ENCODE data around the gene HADH.
"Not testable (repeated sequence)": the region's sequence is repeated elsewhere in the genome, so short reads cannot be mapped to it uniquely, and the experiment has no call there.

HADH gene

DNA sequence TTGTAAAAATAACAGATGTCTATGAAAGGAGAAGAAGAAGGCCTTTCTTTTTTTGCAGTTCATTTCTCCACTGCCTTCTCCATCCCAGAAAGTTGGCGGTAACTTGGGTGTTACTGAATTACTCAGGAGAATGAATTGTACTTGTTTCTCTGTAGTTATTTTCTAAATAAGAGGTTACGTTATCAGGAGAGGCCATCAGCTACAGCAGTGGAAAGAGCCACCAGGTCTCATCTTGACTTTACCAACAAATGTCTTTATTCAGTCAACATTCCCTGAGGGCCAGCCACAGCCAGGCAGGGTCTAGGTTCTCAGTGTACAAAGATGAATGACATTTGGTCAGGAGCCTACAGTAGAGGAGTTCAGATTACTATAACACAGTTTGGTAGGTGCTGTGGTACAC, 8.1 kb downstream of the HADH start:
- Histone ChIP-seq H3K9ac (ENCODE audit: low read depth, low read length) (no peak overlapping the region), H3K36me3 (ENCODE audit: insufficient read depth, low read depth, low read length) (peaks cover 28% of the 10 kb centered on the region), H3K4me1 (ENCODE audit: insufficient read depth, low read length) (peaks cover 8% of the 10 kb centered on the region; the same call in 1 of the 2 replicates), H3K27me3 (ENCODE audit: insufficient read depth, low read length) (no peaks in the 10 kb centered on the region), H3K4me3 (ENCODE audit: low read length) (no peak overlapping the region), H3K9me3 (ENCODE audit: insufficient read depth, low read depth, low read length) (peaks cover 5% of the 10 kb centered on the region; the same call in 1 of the 2 replicates), H3K27ac (ENCODE audit: low read length) (no peak overlapping the region)

DNA sequence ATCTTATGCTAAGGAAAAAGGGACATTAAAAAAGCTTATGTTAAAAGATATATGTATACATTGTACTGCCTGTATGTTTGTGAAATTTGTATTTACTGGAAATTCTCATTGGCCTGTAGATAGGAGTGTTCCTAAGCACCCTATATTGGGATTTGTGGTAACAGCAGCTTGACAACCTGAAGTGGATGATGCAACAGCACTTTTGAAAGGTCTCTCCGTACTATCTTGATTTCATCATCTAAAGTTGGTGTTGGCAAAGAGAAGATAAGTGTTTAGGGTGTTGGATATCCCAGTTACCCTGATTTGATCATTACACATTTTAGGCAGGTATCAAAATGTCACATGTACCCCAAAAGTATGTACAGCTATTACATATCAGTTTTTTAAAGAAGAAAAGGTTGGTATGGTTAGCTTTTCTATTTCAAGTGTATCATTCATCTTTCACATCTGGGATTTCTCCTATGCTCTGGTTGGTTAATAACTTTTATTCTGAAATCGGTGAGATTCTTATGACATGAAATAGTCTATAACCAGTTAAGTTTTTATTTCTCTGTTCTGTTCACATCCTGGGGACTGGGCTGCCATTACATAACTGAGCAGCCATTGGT, 10.3 kb downstream of the HADH start:
- no peak overlapping the region for H3K27ac ChIP-seq (ENCODE audit: low read length)
- H3K27me3 ChIP-seq (ENCODE audit: insufficient read depth, low read length): no peaks in the 10 kb centered on the region
- peaks cover 5% of the 10 kb centered on the region for H3K9me3 ChIP-seq (ENCODE audit: insufficient read depth, low read depth, low read length)
- no peak overlapping the region for H3K9ac ChIP-seq (ENCODE audit: low read depth, low read length)
- H3K4me1 ChIP-seq (ENCODE audit: insufficient read depth, low read length): peaks cover 10% of the 10 kb centered on the region; the same call in 1 of the 2 replicates
- H3K4me3 ChIP-seq (ENCODE audit: low read length): no peak overlapping the region
- peaks cover 28% of the 10 kb centered on the region for H3K36me3 ChIP-seq (ENCODE audit: insufficient read depth, low read depth, low read length)

DNA sequence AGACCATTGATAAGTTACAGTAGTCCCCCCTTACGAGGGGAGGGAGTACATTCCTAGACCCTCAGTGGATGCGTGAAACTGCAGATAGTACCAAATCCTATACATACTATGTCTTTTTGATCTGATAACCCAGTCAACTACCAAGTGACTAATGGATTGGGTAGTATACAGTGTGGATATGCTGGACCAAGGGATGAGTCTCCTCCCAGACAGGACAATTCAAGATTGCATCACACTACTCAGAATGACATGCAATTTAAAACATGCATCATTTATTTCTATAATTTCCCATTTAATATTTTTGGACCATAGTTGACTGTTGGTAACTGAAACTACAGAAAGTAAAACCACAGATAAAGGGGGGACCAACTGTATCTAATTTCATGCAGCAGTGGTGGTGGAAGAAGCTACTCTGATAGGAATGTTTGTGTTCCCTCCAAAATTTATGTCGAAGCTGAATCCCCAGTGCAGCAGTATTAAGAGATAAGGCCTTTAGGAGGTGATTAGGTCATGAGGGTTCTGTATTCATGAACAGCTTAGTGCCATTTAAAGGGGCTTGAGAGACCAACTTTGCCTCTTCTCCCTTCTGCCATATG, 11.9 kb downstream of the HADH start:
- Histone ChIP-seq H3K4me1 (ENCODE audit: insufficient read depth, low read length) (peaks cover 10% of the 10 kb centered on the region; the same call in 1 of the 2 replicates), H3K4me3 (ENCODE audit: low read length) (no peak overlapping the region), H3K27me3 (ENCODE audit: insufficient read depth, low read length) (no peaks in the 10 kb centered on the region), H3K27ac (ENCODE audit: low read length) (no peak overlapping the region), H3K9ac (ENCODE audit: low read depth, low read length) (no peak overlapping the region), H3K9me3 (ENCODE audit: insufficient read depth, low read depth, low read length) (peaks cover 5% of the 10 kb centered on the region), H3K36me3 (ENCODE audit: insufficient read depth, low read depth, low read length) (peaks cover 20% of the 10 kb centered on the region)

DNA sequence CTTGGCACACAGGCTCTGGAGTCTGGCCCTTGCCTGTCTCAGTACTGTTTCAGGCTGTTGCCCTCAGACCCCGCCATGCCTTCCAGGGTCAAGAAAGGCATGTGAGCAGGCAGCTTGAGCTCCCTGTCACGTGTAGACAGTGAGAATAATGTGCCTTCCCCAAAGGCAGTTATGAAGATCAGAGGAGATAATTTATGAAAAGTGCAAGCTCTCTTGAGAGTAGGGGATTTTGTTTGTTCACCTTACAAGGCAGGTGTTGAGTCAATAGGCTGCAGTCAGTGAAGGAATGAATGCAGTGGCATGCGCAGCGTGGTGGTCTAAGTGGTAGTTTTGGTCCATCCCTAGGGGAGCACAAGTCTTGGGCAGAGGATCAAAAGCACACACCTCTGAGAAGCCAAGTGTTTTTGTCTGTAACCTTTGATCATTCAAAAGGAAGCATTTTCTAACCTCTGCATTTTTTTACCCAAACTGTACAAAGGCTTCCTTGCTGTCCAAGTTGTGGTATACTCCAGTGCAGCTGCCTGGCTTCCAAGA, 14.4 kb downstream of the HADH start:
- Histone ChIP-seq H3K27me3 (ENCODE audit: insufficient read depth, low read length) (no peaks in the 10 kb centered on the region), H3K9me3 (ENCODE audit: insufficient read depth, low read depth, low read length) (peaks cover 5% of the 10 kb centered on the region), H3K4me3 (ENCODE audit: low read length) (no peak overlapping the region), H3K4me1 (ENCODE audit: insufficient read depth, low read length) (peaks cover 10% of the 10 kb centered on the region; the same call in 1 of the 2 replicates), H3K9ac (ENCODE audit: low read depth, low read length) (no peak overlapping the region), H3K36me3 (ENCODE audit: insufficient read depth, low read depth, low read length) (peaks cover 12% of the 10 kb centered on the region), H3K27ac (ENCODE audit: low read length) (no peak overlapping the region)

DNA sequence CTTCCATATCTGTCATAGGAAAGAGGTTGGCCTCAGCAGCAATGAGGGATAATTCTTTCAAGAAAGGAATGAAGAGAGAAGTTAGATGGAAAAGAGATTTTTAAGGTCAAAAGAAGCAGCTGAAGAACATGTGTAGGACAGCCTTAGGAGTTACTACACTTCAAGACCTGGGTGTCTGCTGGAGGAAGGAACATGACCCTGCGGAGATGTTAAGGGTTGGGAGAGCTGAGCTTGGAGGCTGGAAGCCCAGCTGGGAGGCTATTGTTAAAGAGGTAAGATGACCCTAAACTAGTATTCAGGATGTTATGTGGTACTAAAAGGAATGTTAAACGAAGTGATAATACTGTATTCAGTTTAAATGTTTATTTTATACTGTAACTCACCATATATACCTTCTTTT, 15.0 kb downstream of the HADH start:
- Histone ChIP-seq H3K9ac (ENCODE audit: low read depth, low read length) (no peak overlapping the region), H3K4me3 (ENCODE audit: low read length) (no peak overlapping the region), H3K4me1 (ENCODE audit: insufficient read depth, low read length) (peaks cover 10% of the 10 kb centered on the region; the same call in 1 of the 2 replicates), H3K36me3 (ENCODE audit: insufficient read depth, low read depth, low read length) (peaks cover 12% of the 10 kb centered on the region), H3K27me3 (ENCODE audit: insufficient read depth, low read length) (no peaks in the 10 kb centered on the region), H3K27ac (ENCODE audit: low read length) (no peak overlapping the region), H3K9me3 (ENCODE audit: insufficient read depth, low read depth, low read length) (peaks cover 5% of the 10 kb centered on the region)

DNA sequence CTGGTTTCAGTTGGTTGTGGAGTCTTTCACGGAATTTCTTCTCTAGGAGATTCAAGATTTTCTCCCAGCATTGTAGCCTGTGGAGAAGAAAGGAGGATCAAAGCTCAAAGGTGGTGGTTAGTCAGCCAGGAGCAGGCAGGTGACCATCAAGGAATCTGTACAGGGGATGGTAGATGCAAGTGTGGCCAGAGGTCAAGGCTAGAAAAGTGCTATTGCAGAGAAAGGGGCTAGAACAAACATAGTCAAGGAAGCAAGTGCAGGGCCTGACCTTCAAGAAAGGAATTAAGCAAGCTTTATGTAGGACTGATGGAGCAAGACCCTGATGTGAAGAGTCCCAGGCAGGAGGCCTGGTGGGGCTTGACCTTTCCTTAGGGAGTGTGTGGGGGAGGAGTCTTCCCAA, 16.1 kb downstream of the HADH start:
- H3K4me1 ChIP-seq (ENCODE audit: insufficient read depth, low read length): peaks cover 10% of the 10 kb centered on the region; the same call in 1 of the 2 replicates
- H3K9ac ChIP-seq (ENCODE audit: low read depth, low read length): no peak overlapping the region

DNA sequence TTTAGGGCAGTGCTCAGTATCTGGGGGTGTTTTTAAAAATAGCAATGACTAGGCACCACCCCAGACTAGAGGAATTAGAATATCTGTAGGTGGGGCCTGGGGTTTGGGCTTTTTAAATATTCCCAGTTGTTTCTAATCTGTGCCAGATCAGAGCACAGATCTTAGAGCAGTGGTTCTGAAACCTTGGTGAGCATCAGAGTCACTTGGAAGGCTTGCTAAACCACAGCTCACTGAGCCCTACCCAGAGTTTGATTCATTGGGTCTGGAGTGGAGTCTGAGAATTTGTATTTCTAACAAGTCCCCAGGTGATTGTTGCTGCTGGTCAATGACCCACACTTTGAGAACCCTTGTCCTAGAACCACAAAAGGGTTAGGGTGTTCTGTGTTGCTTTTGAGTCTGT, 16.7 kb downstream of the HADH start:
- no peak overlapping the region for H3K4me3 ChIP-seq (ENCODE audit: low read length)
- no peak overlapping the region for H3K9ac ChIP-seq (ENCODE audit: low read depth, low read length)
- no peak overlapping the region for H3K27ac ChIP-seq (ENCODE audit: low read length)
- peaks cover 19% of the 10 kb centered on the region for H3K36me3 ChIP-seq (ENCODE audit: insufficient read depth, low read depth, low read length)
- peaks cover 10% of the 10 kb centered on the region; the same call in 1 of the 2 replicates for H3K4me1 ChIP-seq (ENCODE audit: insufficient read depth, low read length)
- H3K9me3 ChIP-seq (ENCODE audit: insufficient read depth, low read depth, low read length): peaks cover 5% of the 10 kb centered on the region
- H3K27me3 ChIP-seq (ENCODE audit: insufficient read depth, low read length): no peaks in the 10 kb centered on the region

More for the DNA sequence above, 16.1 kb downstream of the HADH start:
- Histone ChIP-seq H3K27me3 (ENCODE audit: insufficient read depth, low read length) (no peaks in the 10 kb centered on the region), H3K36me3 (ENCODE audit: insufficient read depth, low read depth, low read length) (peaks cover 14% of the 10 kb centered on the region), H3K27ac (ENCODE audit: low read length) (no peak overlapping the region), H3K9me3 (ENCODE audit: insufficient read depth, low read depth, low read length) (peaks cover 5% of the 10 kb centered on the region), H3K4me3 (ENCODE audit: low read length) (no peak overlapping the region)

DNA sequence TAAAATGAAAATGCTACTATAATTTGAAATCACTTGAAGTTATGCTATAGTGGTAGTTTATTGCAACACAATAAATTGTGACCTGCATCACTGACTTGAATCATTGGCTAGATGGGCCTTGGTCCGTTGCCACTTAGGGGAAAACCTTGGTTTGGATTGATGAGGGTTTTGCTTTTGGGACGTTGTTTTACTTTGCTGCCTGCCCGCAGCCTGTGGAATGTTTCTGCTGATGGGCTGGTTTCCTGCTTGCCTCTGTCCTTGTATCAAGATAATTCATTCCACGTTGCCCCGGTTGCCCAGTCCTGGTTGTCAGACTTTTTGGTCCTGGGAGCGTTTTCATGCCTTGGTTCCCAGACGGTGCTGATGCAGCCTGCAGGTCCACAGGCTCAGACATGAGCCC, 18.3 kb downstream of the HADH start:
- Histone ChIP-seq H3K36me3 (ENCODE audit: insufficient read depth, low read depth, low read length) (peaks cover 28% of the 10 kb centered on the region), H3K4me3 (ENCODE audit: low read length) (no peak overlapping the region), H3K27me3 (ENCODE audit: insufficient read depth, low read length) (no peaks in the 10 kb centered on the region), H3K27ac (ENCODE audit: low read length) (no peak overlapping the region), H3K9me3 (ENCODE audit: insufficient read depth, low read depth, low read length) (no peaks in the 10 kb centered on the region; the same call in 1 of the 2 replicates), H3K9ac (ENCODE audit: low read depth, low read length) (no peak overlapping the region), H3K4me1 (ENCODE audit: insufficient read depth, low read length) (peaks cover 10% of the 10 kb centered on the region; the same call in 1 of the 2 replicates)

DNA sequence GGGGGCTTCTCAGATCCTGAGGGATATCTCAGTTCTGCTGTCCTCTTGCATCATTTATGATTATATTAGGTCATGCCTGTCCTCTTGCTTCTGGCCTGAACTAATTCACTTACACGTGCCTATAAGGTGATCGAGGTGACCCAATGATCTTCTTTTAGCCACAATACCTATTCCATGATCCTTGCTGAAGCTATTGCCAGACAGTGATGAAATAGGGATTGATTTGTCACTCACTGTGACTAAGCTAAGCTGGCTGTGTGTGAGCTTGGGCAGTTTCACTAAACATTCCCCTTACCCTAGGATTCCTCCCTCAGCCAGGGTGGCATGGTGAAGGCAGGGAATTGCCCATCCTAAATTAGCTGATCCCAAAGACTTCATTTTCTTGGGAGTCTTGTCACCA, 19.0 kb downstream of the HADH start:
- no peak overlapping the region for H3K27ac ChIP-seq (ENCODE audit: low read length)
- no peak overlapping the region for H3K9ac ChIP-seq (ENCODE audit: low read depth, low read length)
- H3K4me3 ChIP-seq (ENCODE audit: low read length): no peak overlapping the region
- H3K4me1 ChIP-seq (ENCODE audit: insufficient read depth, low read length): peaks cover 10% of the 10 kb centered on the region; the same call in 1 of the 2 replicates
- H3K9me3 ChIP-seq (ENCODE audit: insufficient read depth, low read depth, low read length): no peaks in the 10 kb centered on the region
- no peaks in the 10 kb centered on the region for H3K27me3 ChIP-seq (ENCODE audit: insufficient read depth, low read length)
- peaks cover 28% of the 10 kb centered on the region for H3K36me3 ChIP-seq (ENCODE audit: insufficient read depth, low read depth, low read length)

DNA sequence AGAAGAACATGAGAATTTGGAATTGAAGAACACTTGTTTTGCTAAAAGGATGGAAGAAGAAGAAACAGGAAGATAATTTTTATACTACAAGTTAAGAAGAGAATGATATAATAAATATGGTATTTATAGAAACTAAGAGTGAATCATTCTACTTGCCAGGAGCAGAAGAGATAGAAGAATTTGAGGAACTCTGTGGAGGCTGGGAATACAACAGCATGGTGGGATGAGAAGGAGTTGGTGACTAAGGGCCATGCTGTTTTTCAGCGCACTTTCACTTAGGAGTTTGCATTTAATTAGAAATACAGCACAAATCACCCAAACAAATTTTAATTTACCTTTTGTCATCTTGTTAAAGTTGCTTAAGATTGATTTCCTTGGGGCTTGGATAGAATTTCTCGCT, 20.5 kb downstream of the HADH start:
- Histone ChIP-seq H3K4me1 (ENCODE audit: insufficient read depth, low read length) (no peaks in the 10 kb centered on the region; the same call in 1 of the 2 replicates), H3K27me3 (ENCODE audit: insufficient read depth, low read length) (no peaks in the 10 kb centered on the region), H3K4me3 (ENCODE audit: low read length) (no peak overlapping the region), H3K36me3 (ENCODE audit: insufficient read depth, low read depth, low read length) (peaks cover 35% of the 10 kb centered on the region), H3K27ac (ENCODE audit: low read length) (no peak overlapping the region), H3K9me3 (ENCODE audit: insufficient read depth, low read depth, low read length) (no peaks in the 10 kb centered on the region), H3K9ac (ENCODE audit: low read depth, low read length) (no peak overlapping the region)

DNA sequence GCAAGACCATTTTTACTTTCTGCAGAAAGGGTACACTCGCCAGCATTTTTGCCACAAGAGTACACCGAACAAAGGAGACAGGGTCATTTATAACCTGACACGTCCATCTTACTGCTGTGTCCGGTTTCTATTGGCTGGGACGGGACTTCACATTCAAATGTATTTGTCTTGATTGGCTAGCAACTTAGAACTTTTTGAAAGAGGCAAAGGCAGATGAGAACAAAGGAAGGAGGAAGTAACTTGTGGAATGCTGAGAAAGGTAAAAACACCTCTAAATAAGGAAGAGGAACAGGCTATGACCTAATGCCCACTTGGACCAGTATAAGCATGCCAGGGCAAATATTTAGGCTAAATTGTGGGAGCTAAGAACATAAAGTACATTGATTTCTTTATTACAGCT, 22.7 kb downstream of the HADH start:
- not testable (repeated sequence) for H3K27me3 ChIP-seq (ENCODE audit: insufficient read depth, low read length); H3K4me3 ChIP-seq (ENCODE audit: low read length); H3K4me1 ChIP-seq (ENCODE audit: insufficient read depth, low read length); H3K9ac ChIP-seq (ENCODE audit: low read depth, low read length); H3K9me3 ChIP-seq (ENCODE audit: insufficient read depth, low read depth, low read length); H3K27ac ChIP-seq (ENCODE audit: low read length)
- peaks cover 54% of the 10 kb centered on the region for H3K36me3 ChIP-seq (ENCODE audit: insufficient read depth, low read depth, low read length)

DNA sequence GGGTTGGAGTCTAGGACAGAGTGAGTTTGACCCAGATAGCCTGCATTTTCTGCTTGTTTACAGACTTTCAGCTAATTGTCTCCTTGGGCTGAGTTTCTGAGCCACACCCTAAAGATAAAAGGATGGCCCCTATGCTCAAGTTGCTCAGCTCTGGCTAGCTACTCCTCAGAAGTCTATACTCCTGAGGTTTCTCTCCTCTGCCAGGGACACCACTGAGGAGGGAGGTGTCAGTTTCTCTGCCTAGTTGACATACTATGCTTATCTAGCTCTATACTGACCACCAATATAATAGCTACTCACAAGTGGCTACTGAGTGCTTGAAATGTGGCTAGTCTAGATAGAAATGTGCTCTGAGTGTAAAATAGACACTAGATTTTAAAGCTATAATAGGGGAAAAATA, 23.6 kb downstream of the HADH start:
- H3K36me3 ChIP-seq (ENCODE audit: insufficient read depth, low read depth, low read length): peaks cover 54% of the 10 kb centered on the region
- no peaks in the 10 kb centered on the region for H3K9me3 ChIP-seq (ENCODE audit: insufficient read depth, low read depth, low read length)
- no peak overlapping the region for H3K4me3 ChIP-seq (ENCODE audit: low read length)
- no peak overlapping the region for H3K9ac ChIP-seq (ENCODE audit: low read depth, low read length)
- no peaks in the 10 kb centered on the region for H3K4me1 ChIP-seq (ENCODE audit: insufficient read depth, low read length)
- H3K27me3 ChIP-seq (ENCODE audit: insufficient read depth, low read length): no peaks in the 10 kb centered on the region
- no peak overlapping the region for H3K27ac ChIP-seq (ENCODE audit: low read length)
